ENCODE measurements around the gene VWA5B1. TPM values are rescaled to one million over a fixed set of nuclear protein-coding genes. Genes with fewer than 3 reads are reported as not detected.

VWA5B1 gene, protein sequence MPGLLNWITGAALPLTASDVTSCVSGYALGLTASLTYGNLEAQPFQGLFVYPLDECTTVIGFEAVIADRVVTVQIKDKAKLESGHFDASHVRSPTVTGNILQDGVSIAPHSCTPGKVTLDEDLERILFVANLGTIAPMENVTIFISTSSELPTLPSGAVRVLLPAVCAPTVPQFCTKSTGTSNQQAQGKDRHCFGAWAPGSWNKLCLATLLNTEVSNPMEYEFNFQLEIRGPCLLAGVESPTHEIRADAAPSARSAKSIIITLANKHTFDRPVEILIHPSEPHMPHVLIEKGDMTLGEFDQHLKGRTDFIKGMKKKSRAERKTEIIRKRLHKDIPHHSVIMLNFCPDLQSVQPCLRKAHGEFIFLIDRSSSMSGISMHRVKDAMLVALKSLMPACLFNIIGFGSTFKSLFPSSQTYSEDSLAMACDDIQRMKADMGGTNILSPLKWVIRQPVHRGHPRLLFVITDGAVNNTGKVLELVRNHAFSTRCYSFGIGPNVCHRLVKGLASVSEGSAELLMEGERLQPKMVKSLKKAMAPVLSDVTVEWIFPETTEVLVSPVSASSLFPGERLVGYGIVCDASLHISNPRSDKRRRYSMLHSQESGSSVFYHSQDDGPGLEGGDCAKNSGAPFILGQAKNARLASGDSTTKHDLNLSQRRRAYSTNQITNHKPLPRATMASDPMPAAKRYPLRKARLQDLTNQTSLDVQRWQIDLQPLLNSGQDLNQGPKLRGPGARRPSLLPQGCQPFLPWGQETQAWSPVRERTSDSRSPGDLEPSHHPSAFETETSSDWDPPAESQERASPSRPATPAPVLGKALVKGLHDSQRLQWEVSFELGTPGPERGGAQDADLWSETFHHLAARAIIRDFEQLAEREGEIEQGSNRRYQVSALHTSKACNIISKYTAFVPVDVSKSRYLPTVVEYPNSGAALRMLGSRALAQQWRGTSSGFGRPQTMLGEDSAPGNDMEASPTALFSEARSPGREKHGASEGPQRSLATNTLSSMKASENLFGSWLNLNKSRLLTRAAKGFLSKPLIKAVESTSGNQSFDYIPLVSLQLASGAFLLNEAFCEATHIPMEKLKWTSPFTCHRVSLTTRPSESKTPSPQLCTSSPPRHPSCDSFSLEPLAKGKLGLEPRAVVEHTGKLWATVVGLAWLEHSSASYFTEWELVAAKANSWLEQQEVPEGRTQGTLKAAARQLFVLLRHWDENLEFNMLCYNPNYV
- not detected in 2 replicates for total RNA-seq

GRCh38 chr1:20290624-20291597 lies at the start of gene VWA5B1:
Gene VWA5B1 (plus strand): TSS chr1:20290875. CDS start chr1:20310602, 19,727 bp downstream.

Other genes starting within 250 kb of the VWA5B1 start
- gene PLA2G5, start 220.7 kb upstream of the VWA5B1 start, total RNA-seq = not detected in 2 replicates
- gene PLA2G2D, start 171.3 kb upstream of the VWA5B1 start, total RNA-seq = not detected in 2 replicates
- gene PLA2G2F, start 151.6 kb upstream of the VWA5B1 start, total RNA-seq = not detected in 2 replicates
- gene UBXN10, start 104.8 kb upstream of the VWA5B1 start, total RNA-seq = under 0.01 TPM in 1 of 2 replicates, not detected in the other
- not detected in 2 replicates for gene PLA2G2C, start 104.4 kb upstream of the VWA5B1 start, total RNA-seq
- gene CAMK2N1, start 195.3 kb downstream of the VWA5B1 start, total RNA-seq = 30.5 and 33.8 TPM in 2 replicates
- 36.8 and 37.9 TPM in 2 replicates for gene MUL1, start 217.3 kb downstream of the VWA5B1 start, total RNA-seq